Measurements from ENCODE around the gene CLBA1.

DNA sequence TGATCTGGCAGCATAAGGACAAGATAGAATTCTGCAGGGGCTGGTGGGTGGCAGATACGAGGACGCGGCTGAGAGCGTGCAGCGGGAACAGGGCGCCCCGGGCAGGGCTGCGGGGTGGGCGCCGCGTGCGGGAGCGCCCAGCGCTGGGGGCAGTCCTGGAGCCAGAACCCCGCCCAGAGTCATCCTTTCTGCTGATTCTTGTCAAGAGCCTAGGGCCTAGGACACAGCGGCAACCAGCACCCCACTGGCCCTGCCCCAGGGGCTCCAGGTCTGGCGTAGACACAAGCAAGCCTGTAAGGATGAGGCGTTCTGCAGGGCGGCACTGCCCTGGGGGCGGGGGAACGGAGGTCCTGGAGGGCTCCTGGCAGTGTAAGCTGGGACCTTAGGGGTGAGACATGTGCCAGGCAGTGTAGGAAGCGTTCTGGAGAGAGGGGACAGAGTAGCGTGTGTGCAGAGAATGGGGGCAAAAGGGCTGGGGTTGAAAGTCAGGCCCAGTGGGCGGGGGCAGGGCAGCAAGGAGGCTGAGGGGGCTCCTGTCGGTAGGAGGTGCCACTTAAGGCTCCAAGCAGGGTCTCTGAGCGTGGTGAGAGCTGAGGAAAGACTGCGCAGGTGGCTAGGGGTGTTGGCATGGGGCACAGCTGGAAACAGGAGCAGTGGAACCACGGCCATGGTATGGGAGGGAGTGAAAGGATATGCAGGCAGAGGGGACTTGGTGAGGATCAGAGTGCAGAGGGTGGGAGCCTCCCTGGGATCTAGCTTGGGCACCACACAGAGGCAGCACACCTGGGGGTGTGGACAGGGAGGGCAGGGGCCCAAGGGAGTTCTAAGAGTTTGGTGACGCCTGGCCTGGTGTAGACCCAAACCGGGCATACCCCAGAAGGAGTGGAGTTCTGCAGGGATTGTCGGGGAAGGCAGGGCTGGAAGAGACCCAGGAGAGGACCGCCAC lies 6.6 kb upstream of the CLBA1 start:
- TF ChIP-seq, protein P1, sequence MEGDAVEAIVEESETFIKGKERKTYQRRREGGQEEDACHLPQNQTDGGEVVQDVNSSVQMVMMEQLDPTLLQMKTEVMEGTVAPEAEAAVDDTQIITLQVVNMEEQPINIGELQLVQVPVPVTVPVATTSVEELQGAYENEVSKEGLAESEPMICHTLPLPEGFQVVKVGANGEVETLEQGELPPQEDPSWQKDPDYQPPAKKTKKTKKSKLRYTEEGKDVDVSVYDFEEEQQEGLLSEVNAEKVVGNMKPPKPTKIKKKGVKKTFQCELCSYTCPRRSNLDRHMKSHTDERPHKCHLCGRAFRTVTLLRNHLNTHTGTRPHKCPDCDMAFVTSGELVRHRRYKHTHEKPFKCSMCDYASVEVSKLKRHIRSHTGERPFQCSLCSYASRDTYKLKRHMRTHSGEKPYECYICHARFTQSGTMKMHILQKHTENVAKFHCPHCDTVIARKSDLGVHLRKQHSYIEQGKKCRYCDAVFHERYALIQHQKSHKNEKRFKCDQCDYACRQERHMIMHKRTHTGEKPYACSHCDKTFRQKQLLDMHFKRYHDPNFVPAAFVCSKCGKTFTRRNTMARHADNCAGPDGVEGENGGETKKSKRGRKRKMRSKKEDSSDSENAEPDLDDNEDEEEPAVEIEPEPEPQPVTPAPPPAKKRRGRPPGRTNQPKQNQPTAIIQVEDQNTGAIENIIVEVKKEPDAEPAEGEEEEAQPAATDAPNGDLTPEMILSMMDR (IDR thresholded peaks at IDR 0.05): no peak
- TF ChIP-seq ZFX (IDR thresholded peaks at IDR 0.05; ENCODE audit: borderline replicate concordance): no peak

All from 22Rv1 (cell line).